Fibroblast of lung (primary cell): ENCODE results near the gene IFT122. TPM values are rescaled to one million over a fixed set of nuclear protein-coding genes. Genes with fewer than 3 reads are reported as not detected.
A peak's percentile ranks its signal among the peaks of the same experiment; 100 is the strongest.

Experiments
- DNase-seq, 2 donors: peaks; one replicate each; pipeline versions ENCODE4 v3.0.0 to v3.0.0-alpha.2; 2010; ENCODE audit warnings: low read depth in 2 of 2
- H2AFZ ChIP-seq: 2 replicates; pipeline ENCODE4 v1.5.1; 2012; ENCODE audit warnings: low read length, control low read depth, inconsistent platforms
- H3K27ac ChIP-seq: 2 replicates; pipeline ENCODE4 v1.5.1; 2011; ENCODE audit warnings: low read length, control low read depth; ENCODE audit not compliant: insufficient read depth
- H3K27me3 ChIP-seq: 2 replicates; pipeline ENCODE4 v1.5.1; 2011; ENCODE audit warnings: mild to moderate bottlenecking, low read length; ENCODE audit not compliant: control insufficient read depth, insufficient read depth
- H3K36me3 ChIP-seq: 2 replicates; pipeline ENCODE4 v1.5.1; 2011; ENCODE audit warnings: low read length; ENCODE audit not compliant: control insufficient read depth, insufficient read depth
- H3K4me1 ChIP-seq: 2 replicates; pipeline ENCODE4 v1.5.1; 2011; ENCODE audit warnings: low read length; ENCODE audit not compliant: control insufficient read depth, insufficient read depth; ENCODE audit errors: extremely low read depth
- H3K4me2 ChIP-seq: 2 replicates; pipeline ENCODE4 v1.5.1; 2011; ENCODE audit warnings: low read length, control low read depth; ENCODE audit not compliant: insufficient read depth; ENCODE audit errors: extremely low read depth
- H3K4me3 ChIP-seq, 4 experiments: fragments of 200-600 bp in 1 of 4; sonication (generic) in 1 of 4; replicated peaks in 1 of 4; 2 replicates each; pipeline ENCODE4 v1.5.1; 2011 to 2016; ENCODE audit warnings: low read length in 4 of 4, low read depth in 3 of 4, mild to moderate bottlenecking in 3 of 4, control low read depth in 2 of 4, inconsistent platforms in 1 of 4, mixed read lengths in 1 of 4; ENCODE audit not compliant: insufficient read depth in 1 of 4; ENCODE audit errors: control extremely low read depth in 1 of 4
- H3K79me2 ChIP-seq: 2 replicates; pipeline ENCODE4 v1.5.1; 2012; ENCODE audit warnings: mild to moderate bottlenecking, low read length, inconsistent platforms; ENCODE audit not compliant: control insufficient read depth, insufficient read depth
- H3K9ac ChIP-seq: 2 replicates; pipeline ENCODE4 v1.5.1; 2011; ENCODE audit warnings: mild to moderate bottlenecking, low read length, control low read depth; ENCODE audit not compliant: insufficient read depth
- H3K9me3 ChIP-seq: 2 replicates; pipeline ENCODE4 v1.5.1; 2012; ENCODE audit warnings: low read depth, low read length; ENCODE audit not compliant: control insufficient read depth, insufficient read depth
- H4K20me1 ChIP-seq: 2 replicates; pipeline ENCODE4 v1.5.1; 2011; ENCODE audit warnings: low read length; ENCODE audit not compliant: control insufficient read depth, insufficient read depth; ENCODE audit errors: extremely low read depth
- EZH2 ChIP-seq: IDR thresholded peaks from 2 replicates; pipeline ENCODE4 v1.5.1; 2012; ENCODE audit warnings: low read length, control low read depth, mild to moderate bottlenecking; ENCODE audit errors: missing control alignments
- polyA plus RNA-seq, 2 donors: library from polyadenylated mRNA; depleted of rRNA in 1 of 2; stranded (reverse) in 1 of 2; unstranded in 1 of 2; fragments of >200 nt; gene quantifications; 2 replicates each; pipeline ENCODE4 v1.2.1, GENCODE V29; 2011 to 2012; ENCODE audit warnings: missing spikeins in 1 of 2
- total RNA-seq: library from RNA; depleted of rRNA; stranded (reverse); fragments of >200 nt; gene quantifications from 2 replicates; pipeline ENCODE4 v1.2.1, GENCODE V29; 2014
- TF ChIP-seq, protein P1 (sequence below), 2 donors: IDR thresholded peaks in 1 of 2; conservative IDR thresholded peaks in 1 of 2; 1 replicate in 1 of 2; 2 replicates in 1 of 2; pipeline ENCODE4 v1.5.1; 2011 to 2012; ENCODE audit warnings: low read length in 2 of 2, control low read depth in 1 of 2, inconsistent platforms in 1 of 2, low read depth in 1 of 2, mild to moderate bottlenecking in 1 of 2

IFT122 gene
- total and polyA plus RNA-seq, 2 donors (not counting 1 experiment from before 2014, with no cell fraction given) = 13.2 to 27.2 TPM

GRCh38 chr3:129417326-129417725, 22.7 kb upstream of the IFT122 start:
- TF ChIP-seq, protein P1, sequence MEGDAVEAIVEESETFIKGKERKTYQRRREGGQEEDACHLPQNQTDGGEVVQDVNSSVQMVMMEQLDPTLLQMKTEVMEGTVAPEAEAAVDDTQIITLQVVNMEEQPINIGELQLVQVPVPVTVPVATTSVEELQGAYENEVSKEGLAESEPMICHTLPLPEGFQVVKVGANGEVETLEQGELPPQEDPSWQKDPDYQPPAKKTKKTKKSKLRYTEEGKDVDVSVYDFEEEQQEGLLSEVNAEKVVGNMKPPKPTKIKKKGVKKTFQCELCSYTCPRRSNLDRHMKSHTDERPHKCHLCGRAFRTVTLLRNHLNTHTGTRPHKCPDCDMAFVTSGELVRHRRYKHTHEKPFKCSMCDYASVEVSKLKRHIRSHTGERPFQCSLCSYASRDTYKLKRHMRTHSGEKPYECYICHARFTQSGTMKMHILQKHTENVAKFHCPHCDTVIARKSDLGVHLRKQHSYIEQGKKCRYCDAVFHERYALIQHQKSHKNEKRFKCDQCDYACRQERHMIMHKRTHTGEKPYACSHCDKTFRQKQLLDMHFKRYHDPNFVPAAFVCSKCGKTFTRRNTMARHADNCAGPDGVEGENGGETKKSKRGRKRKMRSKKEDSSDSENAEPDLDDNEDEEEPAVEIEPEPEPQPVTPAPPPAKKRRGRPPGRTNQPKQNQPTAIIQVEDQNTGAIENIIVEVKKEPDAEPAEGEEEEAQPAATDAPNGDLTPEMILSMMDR (conservative IDR thresholded peaks at IDR 0.05 in 1 of 2, IDR thresholded peaks at IDR 0.05 in 1 of 2; ENCODE audit: low read depth in 1 of 2, low read length in 2 of 2) = no peak
- no peak for TF ChIP-seq EZH2
- no peaks in the 10 kb centered on the region for H3K27me3 ChIP-seq
- no peaks in the 10 kb centered on the region for H3K9me3 ChIP-seq
- no peaks in the 10 kb centered on the region for H4K20me1 ChIP-seq
- peaks cover 14% of the 10 kb centered on the region for H3K4me1 ChIP-seq
- H3K9ac ChIP-seq = no peak overlapping the region
- H3K36me3 ChIP-seq = no peaks in the 10 kb centered on the region
- no peak overlapping the region for H3K4me3 ChIP-seq
- no peaks in the 10 kb centered on the region for H3K79me2 ChIP-seq
- H3K27ac ChIP-seq = no peak overlapping the region
- H3K4me2 ChIP-seq = peak overlapping the region; percentile 40
- peak; percentile 72 to 88 for DNase-seq
- no peak overlapping the region for H2AFZ ChIP-seq

DNA sequence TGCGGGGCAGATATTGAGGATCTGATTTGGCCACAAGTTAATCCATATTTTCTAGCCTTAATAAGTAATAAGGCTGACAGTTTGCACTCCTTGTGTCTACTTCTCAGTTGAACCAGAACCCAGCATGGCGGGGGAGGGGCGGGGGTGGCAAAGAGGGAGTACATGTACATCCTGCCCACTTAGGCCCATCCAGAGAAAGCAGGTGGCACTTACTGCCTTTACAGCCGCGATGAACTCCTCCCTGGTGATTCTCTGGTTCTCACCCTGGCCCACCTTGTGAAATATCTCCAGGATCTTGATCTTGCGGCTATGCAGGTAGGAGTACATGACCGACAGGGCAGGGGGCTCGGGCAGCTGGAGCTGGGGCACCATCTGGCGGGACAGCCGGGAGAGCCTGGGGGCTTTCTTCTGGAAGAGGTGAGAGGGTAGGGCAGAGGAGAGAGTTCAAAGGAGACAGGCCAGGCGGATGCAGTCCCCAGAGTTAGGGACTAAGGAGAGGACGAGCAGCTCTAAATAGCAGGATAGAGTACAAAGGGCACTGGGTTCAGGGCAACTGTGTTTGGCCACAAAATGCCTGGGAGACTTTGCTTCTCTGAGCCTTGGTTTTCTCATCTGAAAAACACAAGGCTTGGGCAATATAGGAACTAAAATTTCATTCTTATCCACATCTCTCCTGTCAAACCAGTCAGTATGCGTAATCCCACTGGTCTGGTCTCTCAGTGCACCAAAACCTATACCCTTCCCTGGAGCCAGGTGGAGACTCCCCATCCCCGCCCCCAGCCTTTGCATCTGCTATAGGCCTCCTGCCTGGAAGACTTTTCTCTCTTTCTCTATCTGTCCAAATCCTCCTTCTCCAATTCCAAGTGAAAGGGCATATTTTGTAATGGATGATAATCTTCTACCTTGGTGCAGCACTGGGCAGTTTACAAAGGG, 21.7 kb upstream of the IFT122 start:
- peaks cover 10% of the 10 kb centered on the region for H3K4me1 ChIP-seq
- H3K27ac ChIP-seq = no peak overlapping the region
- H3K27me3 ChIP-seq = no peaks in the 10 kb centered on the region
- no peaks in the 10 kb centered on the region for H3K9me3 ChIP-seq
- no peaks in the 10 kb centered on the region for H4K20me1 ChIP-seq
- no peak for DNase-seq
- H2AFZ ChIP-seq = no peak overlapping the region
- TF ChIP-seq, protein P1 (conservative IDR thresholded peaks at IDR 0.05 in 1 of 2, IDR thresholded peaks at IDR 0.05 in 1 of 2; ENCODE audit: low read depth in 1 of 2, low read length in 2 of 2) = no peak
- no peak for TF ChIP-seq EZH2
- H3K79me2 ChIP-seq = no peaks in the 10 kb centered on the region
- no peak overlapping the region for H3K4me2 ChIP-seq
- no peak overlapping the region for H3K9ac ChIP-seq
- H3K36me3 ChIP-seq = no peaks in the 10 kb centered on the region
- no peak overlapping the region for H3K4me3 ChIP-seq

DNA sequence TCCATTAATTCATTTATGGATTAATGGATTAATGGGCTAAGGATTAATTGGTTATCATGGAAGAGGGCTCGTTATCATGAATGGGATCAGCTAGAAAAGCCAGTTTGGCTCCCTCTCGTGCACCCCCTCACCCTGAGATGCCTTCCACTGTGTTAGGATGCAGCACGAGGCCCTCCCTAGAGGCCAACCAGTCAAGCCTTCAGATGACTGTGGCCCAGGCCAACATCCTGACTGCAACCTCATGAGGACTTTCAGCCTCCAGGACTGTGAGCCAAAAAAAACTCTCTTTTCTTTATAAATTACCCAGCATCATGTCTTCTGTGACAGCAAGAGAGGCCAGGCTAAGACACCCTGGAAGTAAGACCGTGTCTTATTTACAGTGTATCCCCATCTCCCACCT, 20.5 kb upstream of the IFT122 start:
- Histone ChIP-seq H3K9me3 (no peaks in the 10 kb centered on the region), H3K27me3 (no peaks in the 10 kb centered on the region), H3K79me2 (no peaks in the 10 kb centered on the region), H4K20me1 (no peaks in the 10 kb centered on the region), H3K4me2 (no peak overlapping the region), H2AFZ (no peak overlapping the region), H3K36me3 (no peaks in the 10 kb centered on the region), H3K27ac (no peak overlapping the region), H3K4me3 (no peak overlapping the region), H3K9ac (no peak overlapping the region), H3K4me1 (peaks cover 2% of the 10 kb centered on the region)
- DNase-seq = no peak
- TF ChIP-seq, protein P1 (conservative IDR thresholded peaks at IDR 0.05 in 1 of 2, IDR thresholded peaks at IDR 0.05 in 1 of 2; ENCODE audit: low read depth in 1 of 2, low read length in 2 of 2) = no peak
- no peak for TF ChIP-seq EZH2
